Neural cell (in vitro differentiated cells): Measurements from ENCODE around the gene PHKA2. TPM values are rescaled to one million over a fixed set of nuclear protein-coding genes. Genes with fewer than 3 reads are reported as not detected.
"Not testable (repeated sequence)": the region's sequence is repeated elsewhere in the genome, so short reads cannot be mapped to it uniquely, and the experiment has no call there.

ENCODE experiments used
- H2AFZ ChIP-seq: fragments of 200-600, 300-800 bp; sonication (generic), shearing (Covaris generic); 2 replicates; pipeline ENCODE4 v1.6.0; 2014; ENCODE audit warnings: low read depth, mild to moderate bottlenecking, antibody characterized with exemption, low read length, moderate library complexity
- H3F3A ChIP-seq: fragments of 200-600 bp; shearing (Covaris generic); 2 replicates; pipeline ENCODE4 v1.6.1; 2016; ENCODE audit warnings: mild to moderate bottlenecking, moderate library complexity, mixed read lengths, antibody characterized with exemption, low read length; ENCODE audit not compliant: insufficient read depth, poor library complexity, severe bottlenecking
- H3K27ac ChIP-seq: fragments of 200-600, 300-800 bp; sonication (generic), shearing (Covaris generic); 2 replicates; pipeline ENCODE4 v1.5.1; 2014; ENCODE audit warnings: mild to moderate bottlenecking, low read length, moderate library complexity
- H3K27me3 ChIP-seq: fragments of 300-800, 200-600 bp; sonication (generic), shearing (Covaris generic); 2 replicates; pipeline ENCODE4 v1.6.0; 2014; ENCODE audit warnings: mild to moderate bottlenecking, low read depth, low read length, moderate library complexity; ENCODE audit not compliant: insufficient read depth
- H3K36me3 ChIP-seq: fragments of 300-800, 200-600 bp; sonication (generic), shearing (Covaris generic); 2 replicates; pipeline ENCODE4 v1.5.1; 2014; ENCODE audit warnings: mild to moderate bottlenecking, antibody characterized with exemption, low read length, moderate library complexity; ENCODE audit not compliant: insufficient read depth
- H3K4me2 ChIP-seq: fragments of 300-800, 200-600 bp; sonication (generic), shearing (Covaris generic); 2 replicates; pipeline ENCODE4 v1.6.0; 2014; ENCODE audit warnings: mild to moderate bottlenecking, low read length
- H3K4me3 ChIP-seq: fragments of 300-800, 200-600 bp; sonication (generic), shearing (Covaris generic); 2 replicates; pipeline ENCODE4 v1.5.1; 2014; ENCODE audit warnings: mild to moderate bottlenecking, low read length, moderate library complexity
- H3K79me2 ChIP-seq: fragments of 200-600 bp; shearing (Covaris generic); replicated peaks from 2 replicates; pipeline ENCODE4 v1.6.0; 2014; ENCODE audit warnings: mild to moderate bottlenecking, low read length, moderate library complexity; ENCODE audit not compliant: insufficient read depth
- H3K9ac ChIP-seq: fragments of 300-800, 200-600 bp; sonication (generic), shearing (Covaris generic); 2 replicates; pipeline ENCODE4 v1.6.1; 2016; ENCODE audit warnings: mild to moderate bottlenecking, low read length, mixed read lengths
- H3K9me2 ChIP-seq: fragments of 200-600 bp; shearing (Covaris generic); 2 replicates; pipeline ENCODE4 v1.6.1; 2016; ENCODE audit warnings: mild to moderate bottlenecking, low read length, mixed read lengths; ENCODE audit not compliant: insufficient read depth
- H3K9me3 ChIP-seq: fragments of 200-600, 300-800 bp; sonication (generic), shearing (Covaris generic); 2 replicates; pipeline ENCODE4 v1.6.1; 2016; ENCODE audit warnings: mild to moderate bottlenecking, mixed run types, low read length, moderate library complexity, mixed read lengths
- H4K20me1 ChIP-seq: fragments of 200-600 bp; shearing (Covaris generic); 2 replicates; pipeline ENCODE4 v1.6.1; 2016; ENCODE audit warnings: mild to moderate bottlenecking, mixed run types; ENCODE audit not compliant: insufficient read depth
- CTCF ChIP-seq: fragments of 450-650 bp; IDR thresholded peaks from 2 replicates; pipeline ENCODE4 v1.5.1; 2014; ENCODE audit warnings: antibody characterized with exemption, mild to moderate bottlenecking, moderate library complexity; ENCODE audit not compliant: poor library complexity, severe bottlenecking
- EP300 ChIP-seq: fragments of 450-650 bp; conservative IDR thresholded peaks from 2 replicates; pipeline ENCODE4 v1.6.1; 2014; ENCODE audit warnings: antibody characterized with exemption, mild to moderate bottlenecking, moderate library complexity; ENCODE audit not compliant: poor library complexity, severe bottlenecking
- EZH2 ChIP-seq: fragments of 200-600, 300-800 bp; shearing (Covaris generic), sonication (generic); IDR thresholded peaks from 2 replicates; pipeline ENCODE4 v1.6.1; 2014; ENCODE audit warnings: antibody characterized with exemption, low read length, borderline replicate concordance, mild to moderate bottlenecking; ENCODE audit not compliant: insufficient read depth, poor library complexity, severe bottlenecking
- MXI1 ChIP-seq: fragments of 450-650 bp; conservative IDR thresholded peaks from 2 replicates; pipeline ENCODE4 v1.6.1; 2014; ENCODE audit warnings: antibody characterized with exemption, mild to moderate bottlenecking; ENCODE audit not compliant: poor library complexity, severe bottlenecking
- POLR2AphosphoS5 ChIP-seq: IDR thresholded peaks from 2 replicates; pipeline ENCODE4 v1.6.1; 2012
- RAD21 ChIP-seq: fragments of 450-650 bp; conservative IDR thresholded peaks from 2 replicates; pipeline ENCODE4 v1.6.1; 2014; ENCODE audit warnings: antibody characterized with exemption, mild to moderate bottlenecking, moderate library complexity
- REST ChIP-seq: IDR thresholded peaks from 2 replicates; pipeline ENCODE4 v1.6.1; 2012; ENCODE audit warnings: borderline replicate concordance
- SMC3 ChIP-seq: fragments of 450-650 bp; conservative IDR thresholded peaks from 2 replicates; pipeline ENCODE4 v1.6.1; 2014; ENCODE audit warnings: antibody characterized with exemption, mild to moderate bottlenecking, moderate library complexity; ENCODE audit not compliant: poor library complexity
- TAF1 ChIP-seq: IDR thresholded peaks from 2 replicates; pipeline ENCODE4 v1.6.1; 2012; ENCODE audit warnings: low read depth
- polyA plus RNA-seq: library from polyadenylated mRNA; depleted of rRNA; stranded (reverse); fragments of >200 nt; gene quantifications from 2 replicates; pipeline ENCODE4 v1.2.3, GENCODE V29; 2014

The PHKA2 gene
- polyA plus RNA-seq, 1 donor from 2014 or later = 9.6 TPM

GRCh38 chrX:18856645-18856997, 127.3 kb downstream of the PHKA2 start:
- Histone ChIP-seq H3K27ac (no peak overlapping the region), H3K4me2 (no peak overlapping the region), H3K27me3 (no peaks in the 10 kb centered on the region), H3K9me3 (no peaks in the 10 kb centered on the region), H2AFZ (no peak overlapping the region), H3K9me2 (no peaks in the 10 kb centered on the region), H3K9ac (no peak overlapping the region), H3F3A (no peaks in the 10 kb centered on the region), H3K4me3 (no peak overlapping the region), H4K20me1 (no peaks in the 10 kb centered on the region), H3K36me3 (no peaks in the 10 kb centered on the region), H3K79me2 (no peaks in the 10 kb centered on the region)
- no peak for TF ChIP-seq TAF1
- no peak for TF ChIP-seq EP300
- TF ChIP-seq POLR2AphosphoS5 = no peak
- no peak for TF ChIP-seq SMC3
- no peak for TF ChIP-seq MXI1
- TF ChIP-seq REST = no peak
- no peak for TF ChIP-seq CTCF
- TF ChIP-seq EZH2 = no peak
- TF ChIP-seq RAD21 = no peak

GRCh38 chrX:18855919-18856644, 127.8 kb downstream of the PHKA2 start:
- no peak overlapping the region for H3K9ac ChIP-seq
- no peaks in the 10 kb centered on the region for H3K36me3 ChIP-seq
- H3K9me3 ChIP-seq = no peaks in the 10 kb centered on the region
- no peaks in the 10 kb centered on the region for H3K27me3 ChIP-seq
- no peaks in the 10 kb centered on the region for H3K79me2 ChIP-seq
- H3K4me3 ChIP-seq = no peak overlapping the region
- no peaks in the 10 kb centered on the region for H3K9me2 ChIP-seq
- H4K20me1 ChIP-seq = no peaks in the 10 kb centered on the region
- TF ChIP-seq SMC3 (no peak), RAD21 (no peak), EP300 (no peak), MXI1 (no peak), TAF1 (no peak), POLR2AphosphoS5 (no peak), CTCF (no peak), REST (no peak), EZH2 (no peak)
- no peak overlapping the region for H3K4me2 ChIP-seq
- no peak overlapping the region for H2AFZ ChIP-seq
- H3K27ac ChIP-seq = no peak overlapping the region
- H3F3A ChIP-seq = no peaks in the 10 kb centered on the region

GRCh38 chrX:18847901-18848300, 136.0 kb downstream of the PHKA2 start:
- not testable (repeated sequence) for H3K36me3 ChIP-seq, H3K9me2 ChIP-seq, H3K9me3 ChIP-seq, H3K79me2 ChIP-seq, H3F3A ChIP-seq, H3K4me3 ChIP-seq, H3K27me3 ChIP-seq, H2AFZ ChIP-seq, H3K9ac ChIP-seq, H4K20me1 ChIP-seq, H3K27ac ChIP-seq, H3K4me2 ChIP-seq
